ENCODE results near the gene ISG20L2.

Gene ISG20L2

GRCh38 chr1:156700736-156701531 lies 27.6 kb downstream of the ISG20L2 start:
- no peak for DNase-seq (ENCODE audit: low read depth)
- H3K4me3 ChIP-seq (replicated peaks; ENCODE audit: low read depth, low read length): no peak overlapping the region
- no peak for TF ChIP-seq CTCF (IDR thresholded peaks at IDR 0.05; ENCODE audit: low read length, missing control alignments)

GRCh38 chr1:156698995-156699394 lies 29.6 kb downstream of the ISG20L2 start:
- TF ChIP-seq CTCF (IDR thresholded peaks at IDR 0.05; ENCODE audit: low read length, missing control alignments): no peak
- DNase-seq (ENCODE audit: low read depth): no peak
- H3K4me3 ChIP-seq (replicated peaks; ENCODE audit: low read depth, low read length): no peak overlapping the region

- DNase-seq (ENCODE audit: low read depth): no peak
- no peak for TF ChIP-seq CTCF (IDR thresholded peaks at IDR 0.05; ENCODE audit: low read length, missing control alignments)
- no peak overlapping the region for H3K4me3 ChIP-seq (replicated peaks; ENCODE audit: low read depth, low read length)
Observed at GRCh38 chr1:156697481-156697880, 31.1 kb downstream of the ISG20L2 start.

GRCh38 chr1:156696755-156697154 lies 31.8 kb downstream of the ISG20L2 start:
- DNase-seq (ENCODE audit: low read depth): no peak
- no peak for TF ChIP-seq CTCF (IDR thresholded peaks at IDR 0.05; ENCODE audit: low read length, missing control alignments)
- no peak overlapping the region for H3K4me3 ChIP-seq (replicated peaks; ENCODE audit: low read depth, low read length)

- TF ChIP-seq CTCF (IDR thresholded peaks at IDR 0.05; ENCODE audit: low read length, missing control alignments): no peak
- DNase-seq (ENCODE audit: low read depth): no peak
- H3K4me3 ChIP-seq (replicated peaks; ENCODE audit: low read depth, low read length): no peak overlapping the region
Observed at GRCh38 chr1:156694690-156694962, 33.9 kb downstream of the ISG20L2 start.

GRCh38 chr1:156693848-156694689 lies 34.5 kb downstream of the ISG20L2 start:
- no peak for DNase-seq (ENCODE audit: low read depth)
- no peak overlapping the region for H3K4me3 ChIP-seq (replicated peaks; ENCODE audit: low read depth, low read length)
- no peak for TF ChIP-seq CTCF (IDR thresholded peaks at IDR 0.05; ENCODE audit: low read length, missing control alignments)
